ENCODE results near the gene DPP6.

DPP6 gene

DNA sequence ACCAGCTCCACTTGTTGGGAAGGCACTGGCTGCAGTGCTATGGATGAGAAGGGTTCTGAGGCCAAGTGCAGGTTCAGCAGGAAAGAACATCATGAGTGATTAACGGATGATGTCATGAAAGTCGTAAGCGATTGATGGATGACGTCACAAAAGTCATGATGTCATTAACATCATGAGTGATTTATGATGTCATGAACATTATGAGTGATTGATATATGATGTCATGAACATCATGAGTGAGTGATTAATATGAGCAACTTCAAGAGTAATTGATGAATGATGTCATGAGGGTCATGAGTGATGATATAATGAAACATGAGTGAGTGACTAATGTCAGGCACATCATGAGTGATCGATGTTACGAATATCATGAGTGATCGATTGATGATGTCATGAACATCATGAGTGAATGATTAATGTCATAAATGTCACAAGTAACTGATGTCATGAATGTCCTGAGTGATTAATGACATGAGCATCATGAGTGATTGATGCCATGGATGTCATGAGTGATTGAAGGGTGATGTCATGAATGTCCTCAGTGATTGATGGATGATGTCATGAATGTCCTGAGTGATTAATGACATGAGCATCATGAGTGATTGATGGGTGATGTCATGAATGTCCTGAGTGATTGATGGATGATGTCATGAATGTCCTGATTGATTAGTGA, 765.2 kb downstream of the DPP6 start:
- no peak for DNase-seq (ENCODE audit: low read depth in 2 of 2)

DNA sequence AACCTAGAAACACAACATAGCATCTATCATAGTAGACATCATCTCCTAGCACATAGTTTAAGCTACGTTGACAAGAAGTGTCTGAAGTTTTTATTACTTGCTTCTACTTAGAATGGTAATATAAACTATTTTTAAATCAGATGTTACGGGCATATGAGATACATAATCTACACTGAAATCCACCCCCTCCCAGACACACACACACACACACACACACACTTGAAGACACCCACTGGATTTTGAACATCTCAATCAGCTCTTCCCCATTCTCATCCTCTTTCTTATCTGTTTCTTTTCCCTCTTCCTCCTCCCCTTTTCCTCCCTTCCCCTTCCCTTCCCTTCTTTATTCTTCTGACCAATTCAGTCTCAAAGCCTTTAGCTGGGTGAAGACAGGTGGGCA, 774.8 kb downstream of the DPP6 start:
- DNase-seq (ENCODE audit: low read depth in 2 of 2) = no peak

DNA sequence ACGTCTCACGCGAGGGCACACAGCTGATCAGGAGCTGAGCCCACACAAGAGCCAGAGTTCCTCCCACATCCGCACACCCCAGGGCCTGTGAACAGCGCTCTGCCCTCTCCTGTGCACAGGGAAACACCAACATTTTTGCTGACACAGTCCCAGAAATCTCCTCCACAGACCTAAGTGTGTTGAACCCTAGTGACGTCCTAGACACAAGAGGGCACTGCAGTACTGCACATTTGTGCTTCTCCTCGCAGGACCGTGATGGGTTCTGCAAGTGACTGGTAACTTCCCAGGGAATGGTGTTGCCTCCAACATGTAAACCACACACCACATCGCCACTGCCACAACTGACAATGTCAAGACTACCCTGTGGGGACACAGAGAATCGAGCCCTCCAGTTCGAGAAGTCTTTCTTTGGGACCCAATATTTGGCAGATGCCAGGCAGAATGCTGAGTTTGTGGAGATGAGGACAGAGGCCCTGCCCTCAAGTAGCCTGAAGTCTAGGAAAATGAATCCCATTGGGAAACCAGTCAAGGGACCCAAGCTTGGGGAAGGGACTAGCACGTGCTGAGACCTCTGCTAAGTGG, 780.5 kb downstream of the DPP6 start:
- no peak for DNase-seq (ENCODE audit: low read depth in 2 of 2)

DNA sequence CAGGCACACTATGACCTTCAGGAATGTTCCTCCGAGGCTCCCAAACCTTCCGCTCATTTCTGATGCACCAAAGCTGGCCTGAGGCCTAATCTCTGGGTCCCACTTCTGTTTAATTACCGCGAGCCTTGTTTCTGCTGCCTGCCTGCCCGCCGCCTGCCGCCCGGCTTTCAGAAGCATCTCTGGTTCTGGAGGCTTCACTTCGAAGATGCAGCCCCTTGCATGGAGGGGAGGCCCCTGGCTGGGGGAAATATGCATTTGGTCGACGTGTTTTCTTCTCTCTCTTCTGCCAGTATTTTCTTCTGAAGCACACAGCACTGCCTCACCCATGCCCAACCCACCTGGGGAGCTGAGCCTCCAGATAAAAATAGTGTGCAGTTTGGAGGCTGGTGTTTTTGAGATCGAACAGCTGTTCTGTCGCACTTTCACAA, 783.8 kb downstream of the DPP6 start:
- DNase-seq (ENCODE audit: low read depth in 2 of 2) = no peak

DNA sequence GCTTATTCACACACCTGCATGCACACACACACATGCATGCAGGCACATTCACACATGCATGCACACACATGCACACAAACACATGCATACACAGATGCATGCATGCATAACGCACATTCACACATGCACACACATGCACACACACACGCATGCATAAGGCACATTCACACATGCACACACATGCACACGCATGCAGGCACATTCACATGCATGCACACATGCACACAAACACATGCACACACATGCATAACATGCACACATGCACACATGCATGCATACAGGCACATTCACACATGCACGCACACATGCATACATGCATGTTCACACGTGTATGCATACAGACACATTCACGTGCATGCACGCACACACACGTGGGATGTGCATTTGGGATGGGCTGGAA, 784.9 kb downstream of the DPP6 start:
- DNase-seq (ENCODE audit: low read depth in 2 of 2) = no peak

DNA sequence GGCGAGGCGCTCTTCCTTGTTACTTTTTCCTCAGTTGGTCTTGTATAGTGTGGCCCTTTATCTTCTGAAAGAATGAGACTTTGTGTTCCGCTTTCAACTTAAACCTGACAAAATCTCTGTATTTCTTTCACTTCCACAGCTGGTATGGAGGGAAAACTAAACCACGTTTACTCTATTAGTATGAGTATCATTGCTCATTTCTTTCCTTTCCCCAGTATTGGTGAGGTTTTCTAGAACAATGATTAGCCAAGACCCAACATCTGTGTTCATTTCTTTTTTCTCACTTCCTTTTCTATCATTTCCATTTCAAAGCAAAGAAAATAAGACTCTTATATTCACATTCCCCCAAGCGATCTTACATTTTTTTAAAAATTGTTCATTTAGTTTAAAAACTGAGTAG, 785.4 kb downstream of the DPP6 start:
- no peak for DNase-seq (ENCODE audit: low read depth in 2 of 2)

DNA sequence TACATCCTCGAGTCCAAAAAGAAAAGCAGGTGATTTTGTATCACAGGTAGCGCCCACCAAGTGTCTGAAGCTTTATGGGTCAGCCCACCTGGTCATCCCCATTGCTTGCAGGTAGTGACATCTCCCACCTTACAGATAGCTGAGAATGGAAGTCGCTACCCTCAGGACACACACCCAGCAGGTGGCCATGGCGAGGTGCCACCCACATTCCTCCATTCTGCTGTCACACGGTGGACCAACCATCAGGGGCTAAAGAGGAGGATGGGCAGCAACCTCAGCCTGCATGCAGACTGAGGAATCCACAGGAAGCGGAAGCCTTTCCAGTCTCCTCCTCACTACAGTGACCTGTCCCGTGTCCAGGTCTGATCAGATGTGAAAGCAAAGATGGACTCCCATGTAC, 787.9 kb downstream of the DPP6 start:
- no peak for DNase-seq (ENCODE audit: low read depth in 2 of 2)

DNA sequence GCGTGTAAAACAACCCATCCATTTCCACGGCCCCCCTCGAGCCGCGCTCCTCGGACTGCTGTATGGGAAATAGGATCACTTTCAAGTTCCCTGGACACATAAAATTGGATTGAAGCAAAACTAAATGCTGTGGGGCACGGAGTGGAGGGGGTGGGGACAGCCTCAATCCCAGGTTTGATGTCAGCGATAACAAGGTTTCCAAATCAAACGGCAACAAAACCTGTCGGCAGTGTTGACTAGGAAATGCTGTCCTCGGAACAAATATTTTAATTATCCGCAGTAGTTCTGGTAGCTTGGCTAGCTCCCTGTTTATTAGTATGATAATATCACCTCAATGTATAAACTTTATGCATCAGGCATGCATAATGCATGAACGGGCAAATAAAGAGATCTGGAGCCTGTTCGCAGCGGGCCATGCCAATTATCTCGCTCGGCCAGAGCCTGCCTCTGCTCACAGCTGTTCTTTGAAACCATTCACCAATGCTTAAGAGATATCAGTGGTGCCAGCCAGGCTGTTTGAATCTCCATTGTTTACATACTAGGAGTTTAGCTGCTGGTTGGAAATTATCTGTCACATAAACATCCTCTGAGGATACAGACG, 789.6 kb downstream of the DPP6 start:
- DNase-seq (ENCODE audit: low read depth in 2 of 2) = no peak

DNA sequence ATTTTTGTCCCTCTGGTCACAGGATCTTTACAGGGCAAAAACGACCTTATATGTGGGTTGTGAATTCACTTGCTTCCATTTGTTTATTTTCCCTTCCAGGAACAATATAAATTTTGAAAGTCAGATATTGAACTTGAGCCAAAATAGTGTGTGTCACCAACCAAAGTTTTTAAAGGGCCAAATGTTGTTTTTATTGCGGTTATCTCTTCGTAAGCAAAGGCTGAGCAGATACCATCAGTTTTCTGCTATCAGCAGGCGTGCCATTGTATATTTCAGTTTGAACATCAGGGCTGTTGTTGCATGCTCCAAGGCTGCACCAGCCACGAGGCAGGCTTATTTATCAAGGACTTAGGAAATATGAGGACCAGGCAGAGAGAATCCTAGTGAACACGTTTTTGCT, 790.4 kb downstream of the DPP6 start:
- no peak for DNase-seq (ENCODE audit: low read depth in 2 of 2)

DNA sequence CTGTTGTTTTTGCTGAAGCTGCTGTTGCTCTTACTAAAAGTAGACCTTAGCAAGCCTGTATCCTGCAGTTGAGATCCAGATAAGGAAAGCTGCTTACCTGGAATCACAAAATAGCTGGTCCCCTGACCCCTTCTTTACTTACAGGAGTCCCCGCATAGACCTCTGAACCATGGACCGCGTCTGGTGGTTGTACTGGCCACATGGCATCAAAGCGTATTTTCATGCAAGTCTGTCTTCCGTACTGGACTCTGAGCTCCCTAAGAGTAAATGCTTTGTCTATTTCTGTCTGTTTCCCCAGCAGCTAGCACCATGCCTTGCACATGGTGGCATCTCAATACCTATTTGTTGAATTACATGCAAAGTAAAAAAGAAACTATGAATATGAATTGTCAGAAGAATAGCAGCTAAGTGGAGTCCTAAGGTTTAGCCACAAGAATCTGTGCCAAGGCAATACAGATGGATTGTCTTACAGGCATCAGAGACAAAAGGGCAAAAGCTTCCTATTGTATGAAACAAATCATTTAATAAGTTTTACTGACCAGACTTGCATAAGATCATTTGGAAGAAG, 791.6 kb downstream of the DPP6 start:
- no peak for DNase-seq (ENCODE audit: low read depth in 2 of 2)

DNA sequence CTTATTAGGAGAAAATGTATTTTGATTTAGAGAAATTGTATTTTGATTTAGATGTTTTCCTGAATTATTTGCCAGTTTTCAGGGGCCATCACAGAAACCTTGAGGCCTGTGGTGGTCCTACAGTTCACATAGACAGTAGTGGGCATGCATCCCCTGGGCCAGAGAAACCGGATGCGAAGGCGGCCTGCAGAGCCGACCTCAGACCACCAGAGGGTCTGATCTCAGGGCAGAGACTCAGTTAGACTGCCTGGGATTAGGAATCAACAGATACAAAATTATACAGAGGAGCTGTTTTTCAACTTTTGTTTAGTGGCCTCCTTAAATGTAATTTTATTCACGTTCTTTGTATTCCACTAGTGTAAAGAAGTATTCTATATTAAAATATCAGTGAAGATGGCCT, 792.3 kb downstream of the DPP6 start:
- no peak for DNase-seq (ENCODE audit: low read depth in 2 of 2)

DNA sequence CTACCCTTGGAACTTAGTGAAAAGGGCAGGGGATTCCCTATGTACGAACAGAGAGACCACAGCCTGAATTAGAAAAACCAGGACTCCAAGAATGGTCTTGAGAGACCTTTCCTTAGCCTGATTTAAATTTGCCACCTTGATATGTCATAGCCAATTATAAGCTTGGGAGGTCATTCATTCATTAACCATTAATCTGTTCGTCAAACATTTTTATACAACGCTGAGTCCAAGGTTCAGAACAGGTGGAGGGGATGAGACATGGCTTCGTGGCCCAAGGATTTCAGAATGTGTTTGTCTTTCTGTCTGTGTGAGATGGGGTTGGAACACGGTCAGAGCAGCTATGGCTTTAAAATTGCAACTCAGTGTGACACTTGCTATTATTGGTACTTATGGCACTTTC, 792.8 kb downstream of the DPP6 start:
- DNase-seq (ENCODE audit: low read depth in 2 of 2) = no peak

DNA sequence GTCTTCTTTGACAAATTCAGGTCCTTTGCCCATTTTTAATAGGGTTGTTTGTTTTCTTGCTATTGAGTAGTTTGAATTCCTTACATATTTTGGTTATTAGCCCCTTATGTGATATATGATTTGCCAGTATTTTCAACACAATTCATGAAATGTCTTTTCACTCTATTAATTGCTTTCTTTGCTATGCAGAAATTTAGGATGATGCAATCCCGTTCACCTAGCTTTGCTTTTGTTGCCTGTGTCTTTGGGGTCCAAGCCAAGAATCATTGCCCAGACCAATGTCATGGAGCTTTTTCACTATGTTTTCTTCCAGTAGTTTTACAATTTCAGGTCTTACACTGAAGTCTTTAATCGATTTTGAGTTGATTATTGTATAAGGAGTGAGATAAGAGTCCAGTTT, 796.3 kb downstream of the DPP6 start:
- no peak for DNase-seq (ENCODE audit: low read depth in 2 of 2)

DNA sequence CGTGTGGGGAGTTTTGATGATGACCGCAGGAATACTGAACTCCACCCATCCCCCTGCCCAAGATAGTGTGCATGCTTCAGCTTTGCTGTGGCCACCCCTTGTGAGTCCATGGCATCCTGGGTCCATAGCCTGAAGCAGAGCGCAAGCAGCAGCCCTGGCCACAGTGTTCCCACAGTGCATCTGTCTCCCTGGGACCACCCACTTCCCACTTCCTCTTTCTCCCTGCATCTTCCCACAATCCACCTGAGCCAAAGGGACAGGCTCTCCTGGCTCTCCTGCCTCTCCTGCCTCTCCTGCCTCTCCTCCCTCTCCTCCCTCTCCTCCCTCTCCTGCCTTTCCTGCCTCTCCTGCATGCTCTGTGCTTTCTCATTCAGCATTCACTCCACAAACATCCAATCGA, 800.0 kb downstream of the DPP6 start:
- DNase-seq (ENCODE audit: low read depth in 2 of 2) = no peak

DNA sequence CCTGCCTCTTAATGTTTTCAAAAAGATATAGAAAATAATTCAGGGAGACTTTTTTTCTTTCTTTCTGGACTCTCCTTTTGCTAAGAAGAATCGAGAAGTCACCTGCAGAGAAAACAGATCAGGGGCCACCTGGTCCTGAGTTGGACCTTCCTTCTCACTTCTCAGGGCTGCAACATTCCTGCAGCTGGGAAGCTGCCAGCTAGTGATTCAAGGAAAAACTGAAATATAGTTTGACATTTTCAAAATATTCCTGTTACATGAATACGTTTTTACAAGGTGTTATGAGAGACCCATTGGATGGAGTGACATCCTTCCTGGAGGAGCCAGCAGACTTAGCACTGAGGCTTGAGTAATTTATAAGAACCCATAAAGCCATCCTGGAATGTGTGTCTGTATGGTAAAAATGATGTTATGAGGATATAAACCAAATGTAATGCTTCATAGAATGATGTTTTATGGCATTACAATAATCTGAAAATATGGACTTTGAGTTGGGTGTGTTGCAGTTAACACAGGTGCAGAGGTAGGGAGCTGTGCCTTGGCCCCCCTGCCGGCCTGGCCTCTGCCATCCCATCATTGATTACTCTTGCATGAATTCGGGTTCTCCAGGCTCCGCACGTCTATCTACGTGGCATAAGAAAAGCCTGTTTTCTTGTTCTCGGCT, 801.0 kb downstream of the DPP6 start:
- DNase-seq (ENCODE audit: low read depth in 2 of 2) = no peak

DNA sequence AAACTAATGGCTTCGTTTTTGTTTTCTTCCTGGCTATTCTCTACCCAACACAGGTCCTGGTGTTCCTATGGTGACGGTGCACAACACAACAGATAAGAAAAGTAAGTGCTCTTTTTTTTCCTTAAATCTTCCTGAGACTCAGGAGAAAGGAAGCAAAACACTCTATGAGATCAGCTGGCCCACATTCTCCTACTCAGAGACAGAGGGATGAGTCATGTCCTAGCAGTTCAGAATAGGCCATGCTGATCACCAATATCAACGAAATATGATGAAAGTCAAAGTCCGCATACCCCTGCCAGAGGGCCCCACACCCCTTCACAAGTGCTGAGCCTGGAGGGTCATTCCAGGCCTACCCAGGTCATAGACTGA, 801.5 kb downstream of the DPP6 start:
- no peak for DNase-seq (ENCODE audit: low read depth in 2 of 2)

DNA sequence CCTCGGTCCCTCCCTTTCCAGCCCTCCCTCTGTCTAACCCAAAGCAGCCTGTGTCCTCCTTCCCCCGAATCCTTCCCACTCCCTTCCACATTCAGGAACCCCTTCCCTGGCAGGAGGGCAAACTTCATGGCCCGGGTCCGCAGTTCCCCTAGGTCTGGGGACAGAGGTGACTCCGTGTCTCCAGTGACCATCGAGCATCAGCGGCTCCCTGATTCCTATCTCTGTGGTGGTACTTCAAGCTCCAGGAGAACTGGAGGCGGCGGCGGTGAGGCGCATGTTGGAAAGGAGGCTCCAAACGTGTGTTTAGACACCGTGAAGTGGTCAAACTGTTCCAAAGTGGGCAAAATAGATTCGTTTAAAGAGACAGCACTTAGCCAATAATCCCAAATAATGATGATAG, 802.6 kb downstream of the DPP6 start:
- DNase-seq (ENCODE audit: low read depth in 2 of 2) = no peak

DNA sequence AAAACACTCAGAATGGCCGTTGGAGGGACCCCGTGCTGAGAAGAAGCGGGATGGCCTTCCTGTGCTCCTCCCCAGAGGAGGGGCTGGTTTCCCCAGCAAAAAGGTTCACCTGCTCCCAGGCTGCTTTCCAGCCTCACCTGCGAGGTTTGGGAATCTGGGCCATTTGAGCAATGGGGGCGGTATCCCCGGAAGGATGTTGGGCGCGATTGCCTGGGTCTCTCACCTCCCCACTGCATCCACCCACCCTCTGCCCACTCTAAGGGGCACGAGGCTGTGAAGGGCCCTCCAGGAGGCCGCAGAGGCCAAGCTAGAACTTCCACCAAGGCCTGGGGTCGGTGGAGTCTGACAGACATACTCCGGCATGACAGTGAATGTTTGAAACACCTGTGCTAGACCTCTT, 803.2 kb downstream of the DPP6 start:
- no peak for DNase-seq (ENCODE audit: low read depth in 2 of 2)

DNA sequence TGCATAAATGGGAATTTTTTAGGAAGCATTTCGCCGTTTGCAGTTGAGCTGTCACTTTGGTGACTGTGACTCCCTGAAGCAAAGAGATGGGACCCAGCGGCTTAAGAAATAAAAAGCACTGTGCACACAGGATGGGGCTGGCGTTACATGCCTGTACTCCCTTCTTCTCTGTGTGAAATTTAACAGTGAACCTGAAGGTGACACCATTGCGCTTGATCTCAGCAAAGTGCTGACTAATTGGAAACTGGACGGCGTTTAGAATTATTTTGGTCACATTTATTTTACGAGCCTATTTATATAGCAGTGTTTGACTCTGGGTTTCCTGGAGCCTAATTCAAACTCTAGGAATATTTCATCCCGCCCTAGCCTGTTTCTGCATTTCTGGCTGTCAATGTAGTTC, 804.5 kb downstream of the DPP6 start:
- no peak for DNase-seq (ENCODE audit: low read depth in 2 of 2)

DNA sequence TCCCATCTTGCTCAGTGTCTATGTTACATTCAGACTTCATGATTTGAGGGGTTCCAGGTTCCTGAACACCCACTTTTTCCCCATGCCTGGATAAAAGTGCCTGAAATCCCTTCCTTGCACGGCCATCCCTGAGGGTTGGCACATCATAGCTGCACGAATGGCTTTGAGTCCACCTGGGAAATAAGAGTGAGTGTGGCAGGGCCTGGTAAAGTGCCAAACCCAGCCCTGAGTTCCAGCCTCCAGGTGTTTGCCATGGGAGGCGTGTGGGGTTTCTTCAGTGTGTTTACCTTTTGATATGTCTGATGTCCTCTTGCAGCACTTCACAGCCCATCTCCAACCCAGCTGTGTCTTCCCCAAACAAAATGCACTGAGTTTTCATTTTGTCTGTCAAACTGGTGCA, 805.0 kb downstream of the DPP6 start:
- DNase-seq (ENCODE audit: low read depth in 2 of 2) = no peak

DNA sequence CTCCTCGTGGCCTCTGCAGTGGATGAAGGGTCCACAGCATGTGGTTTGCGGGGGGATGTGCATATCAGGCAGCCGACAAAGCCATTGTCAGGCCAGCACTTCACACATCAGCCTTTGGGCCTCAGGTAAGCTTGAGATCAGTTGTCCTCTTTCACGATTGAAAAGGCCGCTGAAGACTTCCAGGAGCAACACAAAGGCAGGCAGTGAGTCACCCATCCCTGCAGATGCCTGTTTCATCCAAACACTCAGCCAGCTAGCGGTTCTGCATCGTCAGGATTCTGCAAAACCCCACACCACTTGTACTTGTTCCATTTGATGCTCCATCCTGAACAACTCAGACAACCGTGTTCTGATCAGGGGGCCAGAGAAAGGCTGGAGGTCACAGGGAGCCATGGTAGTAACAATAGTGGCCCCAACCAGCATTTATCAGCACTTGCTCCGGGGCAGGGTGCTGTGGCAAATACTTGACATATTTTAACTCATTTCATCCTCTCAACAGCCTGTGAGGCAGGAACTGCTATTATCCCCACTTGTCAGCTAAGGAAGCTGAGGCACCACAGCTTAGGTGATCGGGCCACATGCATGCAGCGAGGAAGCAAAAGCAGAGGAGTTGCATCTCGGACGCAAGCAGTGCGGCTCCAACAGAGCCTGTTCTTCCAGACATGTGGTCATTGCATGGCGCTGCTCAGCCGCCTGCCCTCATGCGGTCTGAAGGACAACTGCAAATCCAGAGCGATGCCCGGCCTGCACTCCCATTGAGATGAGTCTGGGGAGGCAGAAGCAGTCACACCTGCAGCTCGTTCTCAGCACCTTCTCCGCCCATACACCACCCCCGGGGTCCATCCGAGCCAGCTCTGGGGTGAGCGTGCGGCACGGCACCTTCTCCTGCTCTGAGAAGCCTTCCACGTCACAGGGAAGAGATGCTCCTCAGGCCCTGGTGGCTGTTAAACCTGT, 805.8 kb downstream of the DPP6 start:
- DNase-seq (ENCODE audit: low read depth in 2 of 2) = no peak

Measured in fibroblast of skin of left biceps (primary cell).